NB4 (cell line): ENCODE results near the gene MAGI2.

Source experiments
- DNase-seq: peaks from one replicate; pipeline ENCODE4 v3.0.0; 2010; ENCODE audit warnings: low read depth
- H3K4me3 ChIP-seq: one replicate; pipeline ENCODE4 v1.5.1; 2011; ENCODE audit warnings: mild to moderate bottlenecking, low read depth, low read length, moderate library complexity
- CTCF ChIP-seq: IDR thresholded peaks from one replicate; pipeline ENCODE4 v1.5.1; 2012; ENCODE audit warnings: low read depth, low read length
- MAX ChIP-seq: IDR thresholded peaks from 2 replicates; pipeline ENCODE4 v1.6.1; 2011; ENCODE audit warnings: low read depth, low read length
- MYC ChIP-seq: IDR thresholded peaks from 2 replicates; pipeline ENCODE4 v1.6.1; 2011; ENCODE audit warnings: low read depth, low read length
- POLR2A ChIP-seq: IDR thresholded peaks from 2 replicates; pipeline ENCODE4 v1.6.1; 2011; ENCODE audit warnings: mild to moderate bottlenecking; ENCODE audit not compliant: insufficient read length; ENCODE audit errors: extremely low read depth

The MAGI2 gene

GRCh38 chr7:78279032-78279431 is 1174.4 kb downstream of the MAGI2 start:
- DNase-seq, result no peak
- TF ChIP-seq POLR2A (no peak), MYC (no peak), CTCF (no peak), MAX (no peak)
- no peak overlapping the region for H3K4me3 ChIP-seq

GRCh38 chr7:78267141-78267540 is 1186.3 kb downstream of the MAGI2 start:
- TF ChIP-seq CTCF, result no peak
- TF ChIP-seq MYC, result no peak
- no peak for TF ChIP-seq MAX
- no peak for TF ChIP-seq POLR2A
- no peak overlapping the region for H3K4me3 ChIP-seq
- no peak for DNase-seq

- TF ChIP-seq POLR2A (no peak), CTCF (no peak), MYC (no peak), MAX (no peak)
- no peak for DNase-seq
- H3K4me3 ChIP-seq, result no peak overlapping the region
These were observed 1188.0 kb downstream of the MAGI2 start for GRCh38 chr7:78265486-78265885.

GRCh38 chr7:78265071-78265470 is 1188.4 kb downstream of the MAGI2 start:
- TF ChIP-seq CTCF (no peak), POLR2A (no peak), MAX (no peak), MYC (no peak)
- DNase-seq, result no peak
- no peak overlapping the region for H3K4me3 ChIP-seq

- DNase-seq, result peak; percentile 7
- H3K4me3 ChIP-seq, result no peak overlapping the region
- no peak for TF ChIP-seq POLR2A
- TF ChIP-seq MYC, result no peak
- no peak for TF ChIP-seq CTCF
- no peak for TF ChIP-seq MAX
These were observed 1189.4 kb downstream of the MAGI2 start for GRCh38 chr7:78264105-78264504.

GRCh38 chr7:78261739-78262138 is 1191.7 kb downstream of the MAGI2 start:
- no peak for DNase-seq
- no peak for TF ChIP-seq CTCF
- no peak for TF ChIP-seq POLR2A
- TF ChIP-seq MAX, result no peak
- TF ChIP-seq MYC, result no peak
- no peak overlapping the region for H3K4me3 ChIP-seq
